GM23338 (cell line): ENCODE results near the gene DAZAP1. TPM values are rescaled to one million over a fixed set of nuclear protein-coding genes. Genes with fewer than 3 reads are reported as not detected.

Experiments
- ATAC-seq: fragments of 200-7000 bp; cut with Tn5 transposase; 3 replicates; pipeline ENCODE4 v1.9.1; 2020
- DNase-seq: peaks from one replicate; pipeline ENCODE4 v3.0.0-alpha.2; 2015; ENCODE audit warnings: low spot score
- H2AFZ ChIP-seq: fragments of 200-600 bp; sonication (generic); 2 replicates; pipeline ENCODE4 v1.8.0; 2016; ENCODE audit warnings: antibody characterized with exemption, mild to moderate bottlenecking, moderate library complexity
- H3F3A ChIP-seq: fragments of 200-600 bp; sonication (generic); replicated peaks from 2 replicates; pipeline ENCODE4 v1.8.0; 2017; ENCODE audit warnings: antibody characterized with exemption, mixed run types, low read depth
- H3K27ac ChIP-seq: fragments of 200-600 bp; sonication (generic); 2 replicates; pipeline ENCODE4 v1.6.1; 2016; ENCODE audit warnings: low read depth
- H3K27me3 ChIP-seq: fragments of 200-600 bp; sonication (generic); 2 replicates; pipeline ENCODE4 v1.8.0; 2016; ENCODE audit warnings: mild to moderate bottlenecking, mixed run types, moderate library complexity; ENCODE audit not compliant: insufficient read depth
- H3K36me3 ChIP-seq: fragments of 200-600 bp; sonication (generic); 2 replicates; pipeline ENCODE4 v1.8.0; 2016; ENCODE audit warnings: mild to moderate bottlenecking; ENCODE audit not compliant: insufficient read depth
- H3K4me1 ChIP-seq: fragments of 200-600 bp; sonication (generic); 2 replicates; pipeline ENCODE4 v1.8.0; 2016; ENCODE audit warnings: mild to moderate bottlenecking, moderate library complexity; ENCODE audit not compliant: insufficient read depth
- H3K4me2 ChIP-seq: fragments of 200-600 bp; sonication (generic); 2 replicates; pipeline ENCODE4 v1.7.1; 2017; ENCODE audit warnings: mixed run types
- H3K4me3 ChIP-seq: fragments of 200-600 bp; sonication (generic); 2 replicates; pipeline ENCODE4 v1.6.1; 2016; ENCODE audit warnings: mixed run types
- H3K79me2 ChIP-seq: fragments of 200-600 bp; sonication (generic); replicated peaks from 2 replicates; pipeline ENCODE4 v1.8.0; 2017; ENCODE audit warnings: mild to moderate bottlenecking; ENCODE audit not compliant: insufficient read depth
- H3K9me2 ChIP-seq: fragments of 200-600 bp; sonication (generic); 2 replicates; pipeline ENCODE4 v1.8.0; 2017; ENCODE audit not compliant: insufficient read depth
- H4K20me1 ChIP-seq: fragments of 200-600 bp; sonication (generic); replicated peaks from 2 replicates; pipeline ENCODE4 v1.8.0; 2017; ENCODE audit warnings: mild to moderate bottlenecking; ENCODE audit not compliant: insufficient read depth
- H3K27ac Mint-ChIP-seq: 2 replicates; pipeline ENCODE4 v1.8.0; 2020; ENCODE audit warnings: inconsistent platforms, mild to moderate bottlenecking, moderate library complexity, mixed read lengths
- H3K27me3 Mint-ChIP-seq: 3 replicates; pipeline ENCODE4 v1.8.0; 2022; ENCODE audit warnings: low read depth, mild to moderate bottlenecking, moderate library complexity, mixed read lengths, inconsistent platforms; ENCODE audit not compliant: insufficient read depth, poor library complexity
- H3K36me3 Mint-ChIP-seq: 3 replicates; pipeline ENCODE4 v1.8.0; 2021; ENCODE audit warnings: low read depth, mild to moderate bottlenecking, inconsistent platforms, moderate library complexity, mixed read lengths
- H3K4me1 Mint-ChIP-seq: 3 replicates; pipeline ENCODE4 v1.8.0; 2020; ENCODE audit warnings: mild to moderate bottlenecking, inconsistent platforms, mixed read lengths
- H3K4me3 Mint-ChIP-seq: 3 replicates; pipeline ENCODE4 v1.8.0; 2021; ENCODE audit warnings: moderate library complexity, mild to moderate bottlenecking, inconsistent platforms, mixed read lengths
- H3K9me3 Mint-ChIP-seq: 3 replicates; pipeline ENCODE4 v1.8.0; 2020; ENCODE audit warnings: moderate library complexity, mild to moderate bottlenecking, inconsistent platforms, mixed read lengths
- CREB1 ChIP-seq: fragments of 250-450 bp; sonication (Bioruptor Pico); IDR thresholded peaks from 2 replicates; pipeline ENCODE4 v1.5.0; 2020; ENCODE audit warnings: low read depth, mild to moderate bottlenecking, moderate library complexity
- CTCF ChIP-seq, 2 experiments: fragments of 200-600 bp in 1 of 2; sonication (generic) in 1 of 2; conservative IDR thresholded peaks; 2 replicates each; pipeline versions ENCODE4 v1.5.1 to v1.6.1; 2016 to 2017; ENCODE audit warnings: antibody characterized with exemption in 2 of 2, low read depth in 2 of 2, mild to moderate bottlenecking in 2 of 2, moderate library complexity in 1 of 2
- ETS1 ChIP-seq: IDR thresholded peaks from 2 replicates; pipeline ENCODE4 v1.6.1; 2016; ENCODE audit warnings: antibody characterized with exemption
- EZH2 ChIP-seq: fragments of 200-600 bp; sonication (generic); IDR thresholded peaks from one replicate; pipeline ENCODE4 v1.8.0; 2017; ENCODE audit warnings: antibody characterized with exemption, mild to moderate bottlenecking, low read depth; ENCODE audit not compliant: unreplicated experiment
- EZH2phosphoT487 ChIP-seq: fragments of 200-600 bp; sonication (generic); IDR thresholded peaks from one replicate; pipeline ENCODE4 v1.8.1; 2018; ENCODE audit warnings: antibody characterized with exemption; ENCODE audit not compliant: unreplicated experiment
- REST ChIP-seq: IDR thresholded peaks from one replicate; pipeline ENCODE4 v1.6.1; 2018; ENCODE audit warnings: antibody characterized with exemption; ENCODE audit not compliant: unreplicated experiment
- STAT1 ChIP-seq: IDR thresholded peaks from one replicate; pipeline ENCODE4 v1.6.1; 2016; ENCODE audit warnings: antibody characterized with exemption; ENCODE audit not compliant: unreplicated experiment
- ZNF114 ChIP-seq: fragments of 250-450 bp; sonication (Bioruptor Pico); IDR thresholded peaks from 2 replicates; pipeline ENCODE4 v1.5.0; 2020; ENCODE audit warnings: mild to moderate bottlenecking, moderate library complexity
- polyA plus RNA-seq: library from polyadenylated mRNA; unstranded; fragments of >200 nt; fragmentation: Nextera tagmentation; extraction: Ambion mirVana; gene quantifications from 2 replicates; pipeline ENCODE4 v1.2.1, GENCODE V29; 2016
- total RNA-seq: library from RNA; depleted of rRNA; stranded (reverse); fragments of >200 nt; shearing (Covaris generic); gene quantifications from 2 replicates; pipeline ENCODE4 v1.2.3, GENCODE V29; 2014

The DAZAP1 gene
- total and polyA plus RNA-seq, 2 experiments from 2014 or later: 44.1 to 194 TPM

GRCh38 chr19:1363599-1363998 lies 43.8 kb upstream of the DAZAP1 start:
- peaks cover 85% of the 10 kb centered on the region for H3K36me3 Mint-ChIP-seq
- H3K4me1 ChIP-seq: peaks cover 7% of the 10 kb centered on the region; the same call in 1 of the 2 replicates
- H3K27me3 Mint-ChIP-seq: peaks cover 13% of the 10 kb centered on the region
- peaks cover 36% of the 10 kb centered on the region for H3K36me3 ChIP-seq
- DNase-seq: no peak
- H3K4me3 ChIP-seq: no peak overlapping the region
- H3K9me2 ChIP-seq: no peaks in the 10 kb centered on the region
- ATAC-seq: no peak
- no peak overlapping the region for H3K4me2 ChIP-seq
- peaks cover 25% of the 10 kb centered on the region for H3F3A ChIP-seq
- peak overlapping the region; percentile 75; the same call in 1 of the 2 replicates for H3K27ac ChIP-seq
- H3K79me2 ChIP-seq: peaks cover 37% of the 10 kb centered on the region
- peaks cover 18% of the 10 kb centered on the region for H3K4me1 Mint-ChIP-seq
- TF ChIP-seq STAT1 (no peak), CREB1 (CRISPR knock-in tag) (no peak)
- peaks cover 25% of the 10 kb centered on the region for H4K20me1 ChIP-seq
- H3K4me3 Mint-ChIP-seq: no peak overlapping the region
- no peaks in the 10 kb centered on the region for H3K27me3 ChIP-seq
- H2AFZ ChIP-seq: no peak overlapping the region
- no peak overlapping the region for H3K27ac Mint-ChIP-seq
- no peaks in the 10 kb centered on the region for H3K9me3 Mint-ChIP-seq

- no peaks in the 10 kb centered on the region for H3K27me3 ChIP-seq
- peaks cover 32% of the 10 kb centered on the region for H3K36me3 ChIP-seq
- no peak overlapping the region for H2AFZ ChIP-seq
- Mint-ChIP-seq H3K27ac (no peak overlapping the region), H3K4me3 (no peak overlapping the region), H3K36me3 (peaks cover 82% of the 10 kb centered on the region), H3K4me1 (peaks cover 12% of the 10 kb centered on the region), H3K27me3 (peaks cover 13% of the 10 kb centered on the region), H3K9me3 (no peaks in the 10 kb centered on the region)
- no peaks in the 10 kb centered on the region for H3K9me2 ChIP-seq
- peak overlapping the region; percentile 75; the same call in 1 of the 2 replicates for H3K27ac ChIP-seq
- H3K79me2 ChIP-seq: peaks cover 31% of the 10 kb centered on the region
- peaks cover 4% of the 10 kb centered on the region; the same call in 1 of the 2 replicates for H3K4me1 ChIP-seq
- H4K20me1 ChIP-seq: peaks cover 20% of the 10 kb centered on the region
- TF ChIP-seq CTCF (conservative IDR thresholded peaks at IDR 0.05; ENCODE audit: low read depth in 2 of 2): peak in 1 of 2 experiments; percentile 38; a peak in 2 of 4 replicates
- no peak for TF ChIP-seq ZNF114 (CRISPR knock-in tag)
- no peak overlapping the region for H3K4me2 ChIP-seq
- H3K4me3 ChIP-seq: no peak overlapping the region
- DNase-seq (no peak), ATAC-seq (no peak)
- H3F3A ChIP-seq: peaks cover 24% of the 10 kb centered on the region; the same call in 1 of the 2 replicates
Measured at GRCh38 chr19:1364070-1364704, 43.2 kb upstream of the DAZAP1 start.

- Histone ChIP-seq H3K4me3 (no peak overlapping the region), H3K27me3 (no peaks in the 10 kb centered on the region), H4K20me1 (peaks cover 12% of the 10 kb centered on the region), H3F3A (peaks cover 29% of the 10 kb centered on the region; the same call in 1 of the 2 replicates), H3K79me2 (peaks cover 22% of the 10 kb centered on the region), H3K27ac (peak overlapping the region; percentile 32; the same call in 1 of the 2 replicates), H3K36me3 (peaks cover 26% of the 10 kb centered on the region; the same call in 1 of the 2 replicates), H3K4me1 (no peaks in the 10 kb centered on the region), H2AFZ (no peak overlapping the region), H3K4me2 (no peak overlapping the region), H3K9me2 (no peaks in the 10 kb centered on the region)
- Mint-ChIP-seq H3K9me3 (no peaks in the 10 kb centered on the region), H3K4me3 (no peak overlapping the region), H3K4me1 (no peaks in the 10 kb centered on the region; the same call in 2 of the 3 replicates), H3K36me3 (peaks cover 82% of the 10 kb centered on the region), H3K27ac (no peak overlapping the region; the same call in 1 of the 2 replicates), H3K27me3 (peaks cover 14% of the 10 kb centered on the region)
- TF ChIP-seq EZH2phosphoT487 (no peak), REST (no peak), EZH2 (no peak), ETS1 (no peak)
- no peak for DNase-seq
- no peak for ATAC-seq
Measured at GRCh38 chr19:1365319-1366269, 41.8 kb upstream of the DAZAP1 start.
